Sigmoid colon (tissue), 4 donors: ENCODE data around the gene FTCD.

Experiments
- EP300 ChIP-seq, 4 donors: sonication (generic); formaldehyde crosslinking; IDR thresholded peaks; one replicate each; pipeline ENCODE4 v1.6.1; 2017; ENCODE audit warnings: antibody characterized with exemption in 4 of 4
- POLR2A ChIP-seq, 2 donors: fragments of 450-650 bp; IDR thresholded peaks; one replicate each; pipeline ENCODE4 v1.6.1; 2016; ENCODE audit warnings: antibody characterized with exemption in 2 of 2, mild to moderate bottlenecking in 2 of 2, moderate library complexity in 2 of 2
- TF ChIP-seq, protein P1 (sequence below), 4 experiments: fragments of 450-650 bp in 3 of 4; fragments of 200-600 bp in 1 of 4; IDR thresholded peaks; one replicate each; pipeline ENCODE4 v1.5.1; 2016 to 2019; ENCODE audit warnings: antibody characterized with exemption in 4 of 4, mild to moderate bottlenecking in 3 of 4, moderate library complexity in 2 of 4

DNA sequence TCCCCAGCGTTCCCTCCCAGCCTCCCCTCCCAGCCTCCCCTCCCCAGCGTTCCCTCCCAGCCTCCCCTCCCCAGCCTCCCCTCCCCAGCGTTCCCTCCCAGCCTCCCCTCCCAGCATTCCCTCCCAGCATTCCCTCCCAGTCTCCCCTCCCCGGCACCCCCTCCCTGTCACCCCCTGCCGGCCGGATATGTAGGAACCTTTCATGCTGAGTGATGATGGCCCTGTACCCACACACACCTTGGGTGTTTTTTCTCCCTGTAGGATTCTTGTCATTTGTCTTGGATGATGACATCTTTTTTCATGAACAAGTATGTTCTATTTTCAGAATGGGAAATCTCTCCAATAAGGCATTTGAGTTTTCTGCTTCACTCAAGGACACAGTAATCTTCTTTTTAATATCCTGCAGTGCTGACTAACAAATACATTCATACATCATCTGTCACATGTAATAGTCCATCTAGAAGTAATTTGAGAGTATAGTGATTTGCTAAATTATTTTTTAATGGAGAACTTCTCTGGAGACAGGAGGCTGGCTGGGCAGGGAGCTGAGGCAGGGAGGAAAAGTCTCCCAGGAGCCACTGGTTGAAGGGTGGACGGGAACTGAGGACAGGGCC, 19.5 kb downstream of the FTCD start:
- TF ChIP-seq EP300 (IDR thresholded peaks at IDR 0.05) (no peak), POLR2A (IDR thresholded peaks at IDR 0.05) (no peak)
- TF ChIP-seq, protein P1, sequence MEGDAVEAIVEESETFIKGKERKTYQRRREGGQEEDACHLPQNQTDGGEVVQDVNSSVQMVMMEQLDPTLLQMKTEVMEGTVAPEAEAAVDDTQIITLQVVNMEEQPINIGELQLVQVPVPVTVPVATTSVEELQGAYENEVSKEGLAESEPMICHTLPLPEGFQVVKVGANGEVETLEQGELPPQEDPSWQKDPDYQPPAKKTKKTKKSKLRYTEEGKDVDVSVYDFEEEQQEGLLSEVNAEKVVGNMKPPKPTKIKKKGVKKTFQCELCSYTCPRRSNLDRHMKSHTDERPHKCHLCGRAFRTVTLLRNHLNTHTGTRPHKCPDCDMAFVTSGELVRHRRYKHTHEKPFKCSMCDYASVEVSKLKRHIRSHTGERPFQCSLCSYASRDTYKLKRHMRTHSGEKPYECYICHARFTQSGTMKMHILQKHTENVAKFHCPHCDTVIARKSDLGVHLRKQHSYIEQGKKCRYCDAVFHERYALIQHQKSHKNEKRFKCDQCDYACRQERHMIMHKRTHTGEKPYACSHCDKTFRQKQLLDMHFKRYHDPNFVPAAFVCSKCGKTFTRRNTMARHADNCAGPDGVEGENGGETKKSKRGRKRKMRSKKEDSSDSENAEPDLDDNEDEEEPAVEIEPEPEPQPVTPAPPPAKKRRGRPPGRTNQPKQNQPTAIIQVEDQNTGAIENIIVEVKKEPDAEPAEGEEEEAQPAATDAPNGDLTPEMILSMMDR (IDR thresholded peaks at IDR 0.05) = no peak
